OCI-LY7 (cell line): ENCODE measurements around the gene USP6NL.
"Not testable (repeated sequence)": the region's sequence is repeated elsewhere in the genome, so short reads cannot be mapped to it uniquely, and the experiment has no call there.

Source experiments
- CTCF ChIP-seq: fragments of 200-600 bp; sonication (generic); conservative IDR thresholded peaks from 2 replicates; pipeline ENCODE4 v1.5.1; 2014; ENCODE audit warnings: mild to moderate bottlenecking, antibody characterized with exemption, low read length, moderate library complexity, mixed read lengths
- EZH2phosphoT487 ChIP-seq: fragments of 200-600 bp; sonication (generic); IDR thresholded peaks from 2 replicates; pipeline ENCODE4 v1.6.1; 2018; ENCODE audit warnings: low read depth, borderline replicate concordance, mild to moderate bottlenecking, mixed run types, antibody characterized with exemption, low read length, moderate library complexity, mixed read lengths

GRCh38 chr10:11627941-11628340, 16.5 kb upstream of the USP6NL start:
- TF ChIP-seq CTCF, EZH2phosphoT487: not testable (repeated sequence)
